WTC11 (cell line): ENCODE results near the gene MTARC1. TPM values are rescaled to one million over a fixed set of nuclear protein-coding genes. Genes with fewer than 3 reads are reported as not detected.

Experiments used
- ATAC-seq: fragments of 200-7000 bp; cut with Tn5 transposase; 2 replicates; pipeline ENCODE4 v1.10.0; 2021; ENCODE audit warnings: mild to moderate bottlenecking, moderate library complexity
- CTCF ChIA-PET: fragments of 300-600 bp; sonication (Branson Sonifier 250); formaldehyde crosslinking; loops from one replicate; lab custom pipeline; 2021; ENCODE audit warnings: antibody characterized with exemption; lab: Charles Lee
- POLR2A ChIA-PET: fragments of 350-600 bp; sonication (Branson Sonifier 250); formaldehyde crosslinking; loops from one replicate; lab custom pipeline; 2021; ENCODE audit warnings: antibody characterized with exemption; lab: Charles Lee
- DNase-seq: peaks from one replicate; pipeline ENCODE4 v3.0.0; 2021; ENCODE audit warnings: low spot score
- H3K27ac Mint-ChIP-seq: 2 replicates; pipeline ENCODE4 v1.8.0; 2021; ENCODE audit warnings: mixed read lengths
- H3K27me3 Mint-ChIP-seq: 2 replicates; pipeline ENCODE4 v1.8.0; 2021; ENCODE audit warnings: low read depth, mild to moderate bottlenecking, moderate library complexity, mixed read lengths
- H3K36me3 Mint-ChIP-seq: 2 replicates; pipeline ENCODE4 v1.8.0; 2021; ENCODE audit warnings: mixed read lengths
- H3K4me1 Mint-ChIP-seq: 2 replicates; pipeline ENCODE4 v1.8.0; 2022; ENCODE audit warnings: mixed read lengths
- H3K4me3 Mint-ChIP-seq: 2 replicates; pipeline ENCODE4 v1.8.0; 2021; ENCODE audit warnings: mild to moderate bottlenecking, moderate library complexity, mixed read lengths
- H3K9me3 Mint-ChIP-seq: 2 replicates; pipeline ENCODE4 v1.8.0; 2021; ENCODE audit warnings: mixed read lengths
- CDX4 ChIP-seq: fragments of 250-450 bp; sonication (Bioruptor Pico); IDR thresholded peaks from 2 replicates; pipeline ENCODE4 v1.9.0; 2021; ENCODE audit warnings: moderate library complexity, mild to moderate bottlenecking, inconsistent platforms, borderline replicate concordance
- CTCF ChIP-seq: fragments of 200-600 bp; IDR thresholded peaks from 2 replicates; pipeline ENCODE4 v1.8.0; 2022; ENCODE audit warnings: antibody characterized with exemption
- E2F5 ChIP-seq: sonication (generic); formaldehyde crosslinking; IDR thresholded peaks from 2 replicates; pipeline ENCODE4 v1.8.1; 2022; ENCODE audit warnings: mild to moderate bottlenecking, moderate library complexity, missing genetic modification reagents
- ELF4 ChIP-seq: sonication (generic); formaldehyde crosslinking; IDR thresholded peaks from 2 replicates; pipeline ENCODE4 v1.8.1; 2022; ENCODE audit warnings: low read depth, mild to moderate bottlenecking, moderate library complexity, missing genetic modification reagents
- HMGA2 ChIP-seq: fragments of 250-450 bp; sonication (Bioruptor Pico); IDR thresholded peaks from 2 replicates; pipeline ENCODE4 v1.4.0; 2021; ENCODE audit warnings: mild to moderate bottlenecking, moderate library complexity
- IRF1 ChIP-seq: sonication (generic); formaldehyde crosslinking; IDR thresholded peaks from 2 replicates; pipeline ENCODE4 v1.8.0; 2023; ENCODE audit warnings: missing genetic modification reagents
- JUN ChIP-seq: sonication (generic); formaldehyde crosslinking; IDR thresholded peaks from 2 replicates; pipeline ENCODE4 v1.8.0; 2023; ENCODE audit warnings: mild to moderate bottlenecking, missing genetic modification reagents
- NFE2L1 ChIP-seq: sonication (generic); formaldehyde crosslinking; IDR thresholded peaks from 2 replicates; pipeline ENCODE4 v1.8.1; 2023; ENCODE audit warnings: missing genetic modification reagents
- NR3C1 ChIP-seq: sonication (generic); formaldehyde crosslinking; conservative IDR thresholded peaks from 2 replicates; pipeline ENCODE4 v1.8.1; 2023; ENCODE audit warnings: low read depth, mild to moderate bottlenecking, missing genetic modification reagents
- SMAD4 ChIP-seq: sonication (generic); formaldehyde crosslinking; IDR thresholded peaks from 2 replicates; pipeline ENCODE4 v1.8.0; 2022; ENCODE audit warnings: mild to moderate bottlenecking, missing genetic modification reagents
- ZBTB43 ChIP-seq: sonication (generic); formaldehyde crosslinking; IDR thresholded peaks from 2 replicates; pipeline ENCODE4 v1.8.1; 2023; ENCODE audit warnings: mild to moderate bottlenecking, missing genetic modification reagents
- ZNF138 ChIP-seq: sonication (generic); formaldehyde crosslinking; conservative IDR thresholded peaks from 2 replicates; pipeline ENCODE4 v1.8.1; 2022; ENCODE audit warnings: mild to moderate bottlenecking, moderate library complexity, missing genetic modification reagents
- ZNF281 ChIP-seq: sonication (generic); formaldehyde crosslinking; IDR thresholded peaks from 2 replicates; pipeline ENCODE4 v1.8.0; 2023; ENCODE audit warnings: mild to moderate bottlenecking, missing genetic modification reagents
- ZNF425 ChIP-seq: fragments of 250-450 bp; sonication (Bioruptor Pico); conservative IDR thresholded peaks from 2 replicates; pipeline ENCODE4 v1.9.0; 2021; ENCODE audit warnings: mild to moderate bottlenecking
- total RNA-seq: library from RNA; stranded (reverse); gene quantifications from 3 replicates; pipeline ENCODE4 v1.2.3, GENCODE V29; 2021

The MTARC1 gene
- total RNA-seq, 1 experiment from 2014 or later = 25.8 TPM

- no peak overlapping the region for H3K27ac Mint-ChIP-seq
- ATAC-seq = no peak
- ChIA-PET POLR2A (no interaction called here), CTCF (interaction anchor here (1.1 to 2.2 kb wide), 3 partner anchors 8 to 93 kb away, joined by 3 to 12 read pairs (median 4); no protein-coding TSS in a partner anchor)
- H3K36me3 Mint-ChIP-seq = peaks cover 36% of the 10 kb centered on the region
- H3K9me3 Mint-ChIP-seq = no peaks in the 10 kb centered on the region
- H3K4me1 Mint-ChIP-seq = peaks cover 20% of the 10 kb centered on the region
- no peaks in the 10 kb centered on the region; the same call in 1 of the 2 replicates for H3K27me3 Mint-ChIP-seq
- TF ChIP-seq JUN (CRISPR knock-in tag) = no peak
- no peak for TF ChIP-seq CDX4
- no peak for TF ChIP-seq SMAD4
- TF ChIP-seq HMGA2 (CRISPR knock-in tag) = no peak
- TF ChIP-seq NR3C1 = no peak
- TF ChIP-seq IRF1 (CRISPR knock-in tag) = no peak
- TF ChIP-seq ZNF425 (CRISPR knock-in tag) = no peak
- TF ChIP-seq ZNF138 (CRISPR knock-in tag) = no peak
- no peak for TF ChIP-seq ZNF281 (CRISPR knock-in tag)
- TF ChIP-seq NFE2L1 = no peak
- TF ChIP-seq ZBTB43 (CRISPR knock-in tag) = no peak
- no peak for DNase-seq
- H3K4me3 Mint-ChIP-seq = no peak overlapping the region
Observed at GRCh38 chr1:220811695-220812094, 25.0 kb downstream of the MTARC1 start.

- H3K4me3 Mint-ChIP-seq = no peak overlapping the region
- H3K27me3 Mint-ChIP-seq = no peaks in the 10 kb centered on the region; the same call in 1 of the 2 replicates
- no peak for ATAC-seq
- CTCF ChIA-PET = interaction anchor here (0.6 to 1.9 kb wide), 10 partner anchors 9 to 715 kb away, joined by 3 to 10 read pairs (median 4); partner anchors contain the start of gene MTARC1
- peaks cover 40% of the 10 kb centered on the region for H3K36me3 Mint-ChIP-seq
- no peak overlapping the region for H3K27ac Mint-ChIP-seq
- H3K9me3 Mint-ChIP-seq = 0 out of 2 replicates have a peak, but pooled peaks cover 4% of the 10 kb centered on the region
- DNase-seq = no peak
- TF ChIP-seq E2F5 (CRISPR knock-in tag) = no peak
- TF ChIP-seq, all 79 proteins: peak for 0
- POLR2A ChIA-PET = no interaction called here
- H3K4me1 Mint-ChIP-seq = peaks cover 20% of the 10 kb centered on the region
Observed at GRCh38 chr1:220812308-220812707, 25.6 kb downstream of the MTARC1 start.

GRCh38 chr1:220813013-220813412 is 26.3 kb downstream of the MTARC1 start:
- Mint-ChIP-seq H3K36me3 (peaks cover 46% of the 10 kb centered on the region), H3K9me3 (0 out of 2 replicates have a peak, but pooled peaks cover 5% of the 10 kb centered on the region), H3K27me3 (no peaks in the 10 kb centered on the region; the same call in 1 of the 2 replicates), H3K4me1 (peaks cover 17% of the 10 kb centered on the region), H3K4me3 (no peak overlapping the region)
- peak; percentile 61 for DNase-seq
- peak; percentile 65 for ATAC-seq
- CTCF ChIA-PET = interaction anchor here (0.6 to 1.9 kb wide), 14 partner anchors 10 to 714 kb away, joined by 3 to 10 read pairs (median 4); partner anchors contain the start of gene MTARC1
- TF ChIP-seq CTCF (0 out of 2 replicates have a peak, but pooled peaks have one; percentile 28), ELF4 (CRISPR knock-in tag) (no peak)
- TF ChIP-seq, all 79 proteins: peak for 1
- POLR2A ChIA-PET = no interaction called here
- no peak overlapping the region for H3K27ac Mint-ChIP-seq
